NCI-H1417 (cell line): ENCODE measurements around the gene PTPRT.

Source experiments
- DNase-seq, 3 experiments: peaks; one replicate each; lab custom pipeline; 2025; lab: John Stamatoyannopoulos, UW

Gene PTPRT

DNA sequence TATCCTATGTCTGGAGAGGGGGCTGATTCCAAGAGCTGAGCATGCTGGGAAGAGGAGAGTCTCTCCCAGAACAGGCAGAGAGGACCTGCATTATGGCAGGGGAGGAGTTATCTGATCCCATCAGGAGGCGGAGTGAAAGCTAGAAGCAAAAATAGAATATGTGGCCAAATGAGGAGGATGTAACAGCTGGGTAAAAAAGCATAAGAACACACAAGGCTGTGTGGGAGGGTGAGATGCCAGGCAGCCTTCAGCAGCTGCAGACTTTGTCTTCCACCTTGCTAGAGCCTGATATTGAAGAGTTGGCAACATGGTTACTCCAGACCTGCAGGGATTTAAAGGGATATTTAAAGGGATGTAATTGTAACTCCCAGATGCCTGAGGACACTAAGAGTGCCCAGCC lies 167.1 kb downstream of the PTPRT start:
- DNase-seq: no peak

DNA sequence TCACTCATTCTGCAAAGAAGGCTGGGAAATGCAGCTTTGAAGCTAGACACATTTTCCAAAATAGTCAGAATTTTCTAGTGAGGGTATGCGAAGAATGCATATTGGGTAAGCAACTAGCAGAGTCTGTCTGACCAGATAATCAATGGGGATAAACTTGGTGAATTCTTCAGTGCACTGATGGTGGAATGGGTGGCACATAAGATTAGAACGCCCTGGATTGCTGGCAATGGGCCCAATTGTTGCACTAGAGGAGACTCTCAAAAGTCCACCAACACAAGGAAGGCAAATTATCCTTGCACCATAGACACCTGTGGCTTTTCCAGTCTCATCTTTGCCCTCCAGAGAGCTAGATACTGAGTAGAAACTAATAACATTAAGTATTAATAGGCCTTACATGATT lies 167.6 kb downstream of the PTPRT start:
- DNase-seq: no peak

DNA sequence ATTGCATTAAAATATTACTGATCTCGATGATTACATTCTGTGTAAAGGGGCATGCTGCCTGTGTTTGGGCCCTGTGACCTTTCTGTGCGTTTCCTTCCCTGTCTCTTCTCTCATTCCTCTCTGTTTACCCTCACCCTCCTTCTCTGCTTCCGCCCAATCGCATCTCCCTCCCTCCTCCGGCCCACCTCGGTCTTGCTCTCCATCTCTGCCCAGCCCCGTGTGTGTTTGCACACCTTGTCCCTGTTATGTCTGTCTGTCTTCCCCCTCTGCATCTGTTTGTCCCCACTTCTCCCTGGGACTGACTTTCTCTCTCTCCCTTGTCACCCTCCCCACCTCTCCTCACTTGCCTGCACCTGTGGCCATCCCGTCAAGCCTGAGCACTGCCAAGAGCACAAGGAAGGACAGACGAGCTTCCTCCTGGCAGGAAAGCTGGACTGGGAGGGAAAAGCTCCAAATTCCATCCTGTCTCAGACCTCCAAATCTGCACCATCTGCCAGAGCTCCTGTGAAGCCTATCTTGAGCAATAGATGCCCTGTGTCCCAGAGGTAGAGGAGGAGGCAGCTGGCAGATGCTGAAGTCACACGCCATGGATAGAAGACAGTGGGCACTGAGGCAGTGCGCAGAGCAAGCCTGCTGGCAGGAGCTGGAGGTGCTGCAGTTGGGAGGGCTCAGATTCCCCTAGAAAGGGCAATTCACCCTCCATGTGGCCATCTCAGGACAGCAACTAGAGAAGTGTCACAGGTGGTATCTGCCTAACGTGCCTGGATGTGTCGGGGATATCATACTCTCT lies 172.3 kb downstream of the PTPRT start:
- no peak for DNase-seq

DNA sequence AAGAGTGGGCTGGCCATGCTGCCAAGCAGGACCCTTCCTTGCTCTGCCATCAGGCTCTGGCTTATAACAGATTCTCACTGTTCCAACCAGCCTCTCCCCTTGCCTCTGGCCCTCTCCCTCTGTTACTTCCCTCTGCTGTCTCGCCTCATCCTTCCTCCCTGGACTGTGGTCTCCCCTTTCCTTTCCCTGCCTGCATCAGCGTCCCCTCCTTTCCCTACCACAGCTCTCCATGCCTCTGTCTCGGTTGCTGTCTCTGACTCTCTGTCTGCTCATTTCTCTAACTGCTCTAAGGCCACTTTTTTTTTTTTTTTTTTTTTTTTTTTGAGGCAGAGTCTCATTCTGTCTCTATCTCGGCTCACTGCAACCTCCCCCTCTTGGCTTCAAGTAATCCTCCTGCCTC lies 173.4 kb downstream of the PTPRT start:
- DNase-seq: no peak

DNA sequence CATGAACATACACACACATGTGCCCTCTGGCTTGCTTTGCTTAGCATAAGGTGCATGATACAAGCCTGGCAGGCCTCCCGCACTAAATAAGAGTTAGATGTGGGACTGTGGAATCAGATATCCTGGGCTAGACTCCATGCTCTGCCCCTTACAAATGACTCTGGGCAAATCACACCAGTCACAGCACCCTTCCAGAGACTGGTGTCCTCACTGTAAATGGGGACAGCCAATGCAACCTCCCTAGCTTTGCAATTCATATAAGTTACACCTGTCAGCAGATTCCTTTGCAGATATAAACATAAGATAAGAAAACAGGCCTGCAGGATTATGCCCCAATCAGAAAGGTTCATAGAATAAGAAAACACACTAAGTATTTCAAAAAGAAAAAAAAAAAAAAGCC lies 174.1 kb downstream of the PTPRT start:
- no peak for DNase-seq

DNA sequence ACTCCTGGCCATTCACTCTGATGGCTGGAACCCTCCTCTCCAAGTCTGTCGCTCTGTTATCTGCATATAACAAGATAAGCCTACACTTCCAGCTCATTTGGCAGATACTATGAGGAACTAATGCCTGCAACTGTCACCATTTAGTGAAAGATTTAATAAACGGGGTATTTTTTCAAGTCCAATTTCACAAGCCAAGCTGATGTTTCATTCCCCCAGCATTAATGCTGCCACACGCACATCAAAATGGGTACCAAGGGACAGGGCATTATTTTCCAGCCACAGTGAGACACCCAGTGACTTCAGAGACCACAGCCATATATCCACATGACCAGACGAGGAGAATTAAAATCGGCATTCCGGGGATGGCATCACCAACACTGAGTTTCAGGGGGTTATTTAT lies 175.5 kb downstream of the PTPRT start:
- no peak for DNase-seq

DNA sequence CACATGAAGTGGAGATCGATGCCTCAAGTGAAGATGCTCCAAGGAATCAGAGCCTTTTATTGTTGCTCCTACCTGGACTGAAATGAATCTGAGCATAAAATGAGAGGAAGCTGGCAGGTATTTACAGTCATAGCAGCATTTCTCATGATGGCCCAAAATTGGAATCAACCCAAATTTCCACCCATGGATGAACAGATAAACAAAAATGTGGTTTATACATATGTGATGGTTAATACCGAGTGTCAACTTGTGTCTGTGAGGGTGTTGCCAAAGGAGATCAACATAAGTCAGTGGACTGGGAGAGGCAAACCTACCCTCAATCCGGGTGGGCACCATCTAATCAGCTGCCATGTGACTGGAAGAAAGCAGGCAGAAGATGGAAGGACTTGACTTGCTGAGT lies 178.2 kb downstream of the PTPRT start:
- no peak for DNase-seq

DNA sequence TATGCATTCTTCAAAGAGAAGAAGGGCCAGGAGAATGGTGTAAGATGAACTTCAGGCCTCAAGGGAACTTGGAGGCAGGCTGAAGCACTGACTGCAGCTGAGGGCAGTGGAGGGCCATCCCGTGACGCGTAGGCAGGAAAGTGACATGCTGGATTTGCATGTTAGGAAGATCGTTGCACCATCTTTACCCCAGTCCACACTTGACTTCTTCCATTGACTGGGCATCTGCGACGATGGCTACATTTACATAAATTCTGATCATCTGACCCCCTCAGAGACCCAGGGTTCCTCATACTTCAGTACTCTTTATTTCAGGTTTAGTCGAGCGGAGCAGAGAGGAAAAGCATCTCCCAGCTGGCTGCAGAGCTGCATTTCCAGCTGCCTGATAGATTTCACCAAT lies 180.2 kb downstream of the PTPRT start:
- peak in 1 of 3 experiments; percentile 18 for DNase-seq

DNA sequence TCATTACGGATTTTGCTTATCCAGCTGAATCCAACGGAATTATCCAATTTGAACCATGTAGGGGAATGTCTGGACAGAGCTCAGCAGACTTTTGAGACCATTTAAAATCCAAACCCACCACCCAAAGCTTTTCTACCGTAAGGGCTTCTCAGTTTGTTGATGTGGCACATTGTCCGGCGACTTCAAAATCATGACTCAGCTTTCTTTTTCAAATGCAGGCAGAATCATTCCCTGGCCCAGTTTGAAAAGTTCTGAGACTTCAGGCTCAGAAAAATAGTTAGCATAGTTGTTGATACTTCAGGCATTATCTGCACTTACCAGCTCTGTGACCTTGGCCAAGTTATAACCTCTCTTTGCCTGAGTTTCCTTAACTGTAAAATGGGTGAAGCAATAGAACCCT lies 182.2 kb downstream of the PTPRT start:
- no peak for DNase-seq

DNA sequence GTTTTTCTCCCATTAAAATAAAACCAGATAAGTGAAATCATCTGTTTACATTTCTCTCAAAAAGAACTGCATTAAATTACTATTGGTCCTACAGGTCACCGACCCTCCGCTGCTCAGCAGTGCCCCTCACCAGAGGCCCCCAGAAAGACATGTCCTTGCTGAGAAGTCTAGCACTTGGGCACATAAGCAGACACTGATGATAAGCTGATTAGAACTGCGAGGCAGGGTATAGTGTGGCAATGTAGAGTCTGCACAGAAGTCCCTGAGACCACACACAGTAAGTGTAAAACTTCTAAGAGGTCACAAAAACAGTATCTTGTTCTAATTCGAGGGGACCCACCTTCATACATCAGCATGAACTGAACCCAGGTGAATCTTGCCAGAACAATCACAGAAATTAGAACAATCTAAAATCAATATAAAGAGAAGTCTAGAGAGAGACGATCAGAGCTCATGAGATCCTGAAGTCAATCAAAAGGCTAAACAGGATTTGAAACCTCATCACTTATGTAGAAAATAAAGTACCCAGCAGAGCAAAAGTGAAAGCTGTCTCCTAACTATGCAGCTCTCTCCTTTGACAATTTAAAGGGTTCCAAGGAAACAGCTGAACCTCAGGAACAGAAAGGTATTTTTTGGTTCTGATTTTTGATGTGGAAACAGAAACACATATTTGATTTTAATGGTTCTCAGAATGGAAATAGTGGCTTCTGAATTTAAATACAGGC lies 182.9 kb downstream of the PTPRT start:
- no peak for DNase-seq

DNA sequence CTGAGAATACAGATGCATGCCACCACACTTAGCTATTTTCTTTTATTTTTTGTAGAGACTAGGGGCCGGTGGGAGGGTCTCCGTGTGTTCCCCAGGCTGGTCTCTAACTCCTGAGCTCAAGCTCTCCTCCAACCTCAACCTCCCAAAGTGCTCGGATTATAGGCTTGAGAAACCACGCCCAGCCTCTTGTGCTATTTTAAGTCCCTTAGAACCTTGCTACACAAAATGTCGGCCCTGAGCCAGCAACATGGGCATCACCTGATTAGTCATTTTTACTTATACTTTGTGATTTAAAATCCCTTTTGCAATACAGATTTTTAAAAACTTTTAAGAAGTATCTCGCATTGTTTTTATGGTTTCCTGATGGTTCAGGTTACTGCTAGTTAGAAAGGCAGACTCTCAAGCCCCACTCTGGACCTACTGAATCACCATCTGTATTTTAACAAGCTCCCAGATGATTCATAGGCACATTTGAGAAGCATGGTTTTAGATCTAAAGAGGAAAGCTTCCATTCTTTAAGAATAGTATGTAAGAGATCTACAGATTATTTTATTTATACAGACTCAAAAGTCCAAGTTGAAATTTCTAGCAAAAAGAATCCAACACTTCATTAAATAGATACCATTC lies 186.3 kb downstream of the PTPRT start:
- DNase-seq: no peak

DNA sequence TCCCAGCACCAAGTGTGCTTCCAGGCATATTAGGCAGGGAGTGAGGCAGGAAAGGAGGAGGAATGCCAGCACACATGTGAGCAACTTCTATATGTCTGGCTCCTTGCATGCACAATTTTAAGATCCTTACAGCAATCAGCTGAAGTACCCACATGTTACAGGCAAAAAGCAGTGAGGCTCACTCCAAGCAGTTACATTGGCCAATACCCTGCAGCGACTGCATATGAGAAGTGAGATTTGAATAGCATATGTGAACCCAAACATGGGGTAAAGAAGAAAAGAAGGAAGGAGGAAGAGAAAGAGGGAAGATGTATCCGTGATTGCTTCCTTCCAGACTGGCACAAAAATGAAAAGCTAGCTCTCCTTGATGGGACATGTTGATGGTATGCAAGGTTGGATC lies 193.6 kb downstream of the PTPRT start:
- no peak for DNase-seq

DNA sequence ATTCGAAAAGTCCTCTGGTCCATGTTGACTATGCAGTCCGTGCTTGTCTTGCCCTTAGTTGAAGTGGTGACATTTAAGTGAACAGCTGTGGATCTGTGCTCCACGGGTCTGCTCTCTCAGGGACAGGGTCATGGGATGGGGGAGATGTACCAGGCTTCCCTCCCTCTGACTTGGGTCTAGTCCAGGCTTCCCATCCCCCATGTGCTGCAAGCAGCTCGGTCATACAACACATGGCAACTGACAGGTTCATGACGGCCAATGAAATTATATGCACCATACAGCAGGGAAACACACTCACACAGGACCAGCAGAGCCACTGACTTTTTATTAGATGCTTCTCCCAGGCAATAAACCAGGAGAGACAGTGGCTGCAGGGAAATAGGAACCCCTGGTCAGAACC lies 201.4 kb downstream of the PTPRT start:
- no peak for DNase-seq

DNA sequence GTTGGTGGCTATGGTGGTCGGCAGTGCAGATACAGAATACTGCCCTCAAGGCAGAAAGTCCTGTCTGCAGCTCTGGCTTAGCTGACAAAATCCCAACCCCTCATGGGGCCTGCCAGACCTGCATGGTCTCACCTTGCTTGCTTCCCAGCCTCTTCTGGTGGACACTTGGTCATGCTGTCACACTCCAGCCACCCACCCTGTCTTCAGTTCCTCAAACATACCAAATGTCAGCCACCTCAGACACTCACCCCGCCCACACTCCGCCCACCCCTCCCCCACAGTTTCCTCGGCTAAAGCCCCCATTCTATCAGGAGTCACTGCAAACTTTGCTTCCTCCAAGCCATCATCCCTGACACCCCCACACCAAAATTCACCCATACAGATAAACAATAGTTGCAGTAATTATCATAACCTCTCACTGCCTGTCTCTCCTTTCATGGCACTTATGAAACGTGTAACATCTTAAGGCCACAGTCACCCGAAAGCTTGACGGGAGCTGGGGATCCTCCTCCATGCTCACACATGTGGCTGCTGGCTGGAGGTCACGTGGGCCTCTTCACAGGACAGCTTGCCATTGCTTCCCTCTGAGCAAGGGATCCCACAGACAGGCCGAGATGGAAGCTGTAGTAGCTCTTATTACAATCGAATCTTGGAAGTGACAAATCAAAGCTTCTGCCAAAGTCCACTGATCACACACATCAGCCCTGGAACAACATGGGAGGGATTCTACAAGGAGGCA lies 202.2 kb downstream of the PTPRT start:
- DNase-seq: no peak

DNA sequence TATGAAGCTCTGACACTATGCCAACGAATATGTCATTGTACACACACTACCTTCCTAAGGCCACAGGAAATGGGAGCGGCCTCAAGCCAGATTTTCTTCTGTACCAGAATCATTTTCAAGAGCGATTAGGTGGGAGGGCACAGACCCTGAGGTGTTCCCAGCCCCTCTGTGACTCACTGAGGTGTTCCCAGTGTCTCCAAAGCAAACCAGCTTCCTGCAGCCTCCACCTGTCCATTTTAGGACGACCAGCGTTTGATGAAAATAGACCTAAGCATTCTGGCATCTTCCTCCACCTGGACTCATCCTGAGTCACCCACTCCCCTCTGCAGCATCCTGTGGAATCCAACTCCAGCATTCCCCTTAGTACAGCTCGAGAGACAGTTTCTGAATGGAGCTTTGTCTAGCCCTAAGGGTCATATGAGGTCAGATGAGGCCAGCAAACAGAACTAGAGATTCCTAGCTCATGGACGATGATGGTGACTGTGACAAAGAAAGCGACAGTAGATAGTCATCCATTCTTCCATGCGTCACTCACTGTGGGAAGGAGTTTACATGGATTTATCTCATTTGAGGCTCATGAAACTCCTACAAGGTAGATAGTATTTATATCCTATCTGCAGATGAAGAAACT lies 203.4 kb downstream of the PTPRT start:
- no peak for DNase-seq

DNA sequence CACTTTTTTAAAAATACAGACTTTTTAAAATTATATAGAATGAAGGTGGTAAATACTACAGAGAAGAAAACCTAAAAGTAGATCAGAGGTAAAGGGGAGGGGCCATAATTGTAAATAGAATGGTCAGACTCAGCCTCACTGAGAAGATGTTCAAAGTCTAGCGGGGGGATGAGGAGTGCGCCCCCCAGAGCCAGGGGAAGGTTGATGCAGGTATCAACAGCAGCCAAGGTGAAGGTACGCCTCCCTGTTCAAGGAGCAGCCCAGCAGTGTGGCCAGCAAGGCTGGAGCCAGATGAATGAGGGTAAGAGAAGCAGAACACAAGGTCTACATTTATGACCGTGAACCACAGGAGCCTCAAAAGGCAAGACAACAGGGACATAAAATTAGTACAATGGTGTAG lies 204.1 kb downstream of the PTPRT start:
- no peak for DNase-seq

DNA sequence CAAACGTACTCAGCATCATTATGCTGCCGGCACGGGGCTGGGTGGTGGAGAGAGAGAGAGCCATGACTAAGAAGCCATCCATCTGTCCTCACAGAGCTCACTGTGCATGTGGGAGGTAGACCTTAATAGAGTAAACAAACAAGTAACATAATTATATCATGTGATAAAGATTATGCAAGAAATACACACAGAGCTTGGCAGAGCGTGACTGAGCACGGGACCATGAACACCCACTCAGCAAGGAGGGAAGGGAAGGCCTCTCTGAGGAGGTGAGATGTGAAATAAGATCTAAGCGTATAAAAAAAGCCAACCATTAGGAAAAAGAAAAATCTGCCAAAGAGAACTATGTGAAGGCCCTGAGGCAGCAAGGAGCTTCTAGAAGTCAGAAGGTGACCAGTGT lies 207.5 kb downstream of the PTPRT start:
- DNase-seq: no peak

DNA sequence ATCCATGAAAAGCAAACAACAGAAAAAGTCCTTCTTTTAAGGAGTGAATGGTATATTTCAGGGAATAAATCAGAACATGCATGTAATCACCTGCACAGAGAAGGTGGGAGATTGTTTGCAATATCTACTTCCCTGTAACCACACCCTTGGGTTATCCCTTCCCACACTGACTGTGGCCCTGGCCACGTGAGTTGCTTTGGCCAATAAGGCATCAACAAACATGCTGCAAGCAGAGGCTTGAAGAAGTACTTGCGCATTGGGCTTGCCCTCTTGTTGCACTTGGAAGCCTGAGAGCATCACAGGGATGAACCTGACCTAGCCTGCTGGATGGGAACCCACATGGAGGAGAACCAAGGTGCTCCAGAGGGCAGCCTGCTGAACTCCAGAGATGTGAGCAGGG lies 208.5 kb downstream of the PTPRT start:
- DNase-seq: no peak

DNA sequence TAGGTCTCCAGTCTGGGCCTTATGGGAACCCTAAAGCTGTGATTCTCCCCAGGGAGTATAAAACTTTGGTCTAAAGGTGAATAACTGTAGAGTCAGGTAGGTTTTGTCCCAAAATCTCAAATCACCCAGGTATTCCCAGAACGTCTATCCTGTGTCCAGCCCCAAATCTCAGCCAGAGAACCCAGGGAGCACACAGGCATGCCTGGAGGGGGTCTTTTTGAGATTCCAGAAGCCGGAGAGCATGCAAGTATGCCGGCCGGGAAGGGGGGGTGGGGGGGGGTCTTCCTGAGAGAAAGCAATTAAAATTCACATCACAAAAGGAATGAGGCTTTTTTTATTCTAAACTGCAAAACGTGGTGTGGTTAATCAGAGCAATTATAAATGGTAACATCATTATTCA lies 210.0 kb downstream of the PTPRT start:
- no peak for DNase-seq

DNA sequence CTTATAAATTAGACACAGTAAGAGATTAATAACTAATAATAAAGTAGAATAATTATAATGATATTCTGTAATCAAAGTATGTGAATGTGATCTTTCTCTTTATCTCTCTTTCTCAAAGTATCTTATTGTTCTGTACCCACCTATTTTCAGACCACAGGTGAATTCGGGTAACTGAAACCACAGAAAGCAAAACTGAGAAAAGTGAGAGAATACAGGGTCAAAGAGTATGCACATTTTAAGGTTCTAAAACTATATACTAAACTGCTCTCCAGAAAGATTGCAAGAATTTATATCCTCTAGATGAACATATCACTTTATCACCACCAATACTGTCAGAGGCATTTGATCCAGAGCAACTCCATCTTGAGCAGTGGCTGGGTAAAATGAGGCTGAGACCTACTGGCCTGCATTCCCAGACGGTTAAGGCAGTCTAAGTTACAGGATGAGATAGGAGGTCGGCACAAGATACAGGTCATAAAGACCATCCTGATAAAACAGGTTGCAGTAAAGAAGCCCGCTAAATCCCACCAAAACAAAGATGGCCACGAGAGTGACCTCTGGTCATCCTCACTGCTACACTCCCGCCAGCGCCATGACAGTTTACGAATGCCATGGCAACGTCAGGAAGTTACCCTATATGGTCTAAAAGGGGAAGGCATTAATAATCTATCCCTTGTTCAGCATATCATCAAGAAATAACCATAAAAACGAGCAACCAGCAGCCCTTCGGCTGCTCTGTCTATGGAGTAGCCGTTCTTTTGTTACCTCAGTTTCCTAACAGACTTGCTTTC lies 211.3 kb downstream of the PTPRT start:
- no peak for DNase-seq

DNA sequence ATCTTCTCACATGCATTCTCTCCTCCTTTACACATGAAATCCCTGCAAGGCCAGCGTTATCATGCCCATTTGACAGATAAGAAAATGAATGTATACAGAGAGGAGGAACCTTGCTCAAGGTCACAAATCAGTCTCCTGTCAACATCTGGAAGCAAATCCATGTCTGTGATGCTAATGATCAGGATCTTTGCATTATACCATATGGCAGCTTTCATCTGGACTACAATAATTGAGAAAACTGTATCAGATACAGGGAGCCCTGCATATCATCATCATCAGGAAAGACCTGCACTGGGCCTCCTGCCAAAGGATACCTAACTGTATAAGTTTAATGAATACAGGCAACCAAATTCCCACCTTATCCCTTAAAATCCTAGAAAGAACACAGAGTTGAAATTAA lies 213.7 kb downstream of the PTPRT start:
- no peak for DNase-seq
